HT-29 (cell line): ENCODE data around the gene DDX51. TPM values are rescaled to one million over a fixed set of nuclear protein-coding genes. Genes with fewer than 3 reads are reported as not detected.
A peak's percentile ranks its signal among the peaks of the same experiment; 100 is the strongest.

Experiments used
- DNase-seq: peaks from one replicate; pipeline ENCODE4 v3.0.0-alpha.2; 2015; ENCODE audit warnings: low spot score
- total RNA-seq: library from RNA; depleted of rRNA; stranded (reverse); fragments of >200 nt; shearing (Covaris generic); gene quantifications from 2 replicates; pipeline ENCODE4 v1.2.3, GENCODE V29; 2014; rRNA removed

Gene DDX51, protein sequence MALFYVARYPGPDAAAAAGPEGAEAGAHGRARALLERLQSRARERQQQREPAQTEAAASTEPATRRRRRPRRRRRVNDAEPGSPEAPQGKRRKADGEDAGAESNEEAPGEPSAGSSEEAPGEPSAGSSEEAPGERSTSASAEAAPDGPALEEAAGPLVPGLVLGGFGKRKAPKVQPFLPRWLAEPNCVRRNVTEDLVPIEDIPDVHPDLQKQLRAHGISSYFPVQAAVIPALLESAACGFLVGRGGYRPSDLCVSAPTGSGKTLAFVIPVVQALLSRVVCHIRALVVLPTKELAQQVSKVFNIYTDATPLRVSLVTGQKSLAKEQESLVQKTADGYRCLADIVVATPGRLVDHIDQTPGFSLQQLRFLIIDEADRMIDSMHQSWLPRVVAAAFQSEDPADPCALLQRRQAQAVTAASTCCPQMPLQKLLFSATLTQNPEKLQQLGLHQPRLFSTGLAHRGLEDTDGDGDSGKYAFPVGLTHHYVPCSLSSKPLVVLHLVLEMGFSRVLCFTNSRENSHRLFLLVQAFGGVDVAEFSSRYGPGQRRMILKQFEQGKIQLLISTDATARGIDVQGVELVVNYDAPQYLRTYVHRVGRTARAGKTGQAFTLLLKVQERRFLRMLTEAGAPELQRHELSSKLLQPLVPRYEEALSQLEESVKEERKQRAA
- 21.4 and 35.3 TPM in 2 replicates for total RNA-seq

DNA sequence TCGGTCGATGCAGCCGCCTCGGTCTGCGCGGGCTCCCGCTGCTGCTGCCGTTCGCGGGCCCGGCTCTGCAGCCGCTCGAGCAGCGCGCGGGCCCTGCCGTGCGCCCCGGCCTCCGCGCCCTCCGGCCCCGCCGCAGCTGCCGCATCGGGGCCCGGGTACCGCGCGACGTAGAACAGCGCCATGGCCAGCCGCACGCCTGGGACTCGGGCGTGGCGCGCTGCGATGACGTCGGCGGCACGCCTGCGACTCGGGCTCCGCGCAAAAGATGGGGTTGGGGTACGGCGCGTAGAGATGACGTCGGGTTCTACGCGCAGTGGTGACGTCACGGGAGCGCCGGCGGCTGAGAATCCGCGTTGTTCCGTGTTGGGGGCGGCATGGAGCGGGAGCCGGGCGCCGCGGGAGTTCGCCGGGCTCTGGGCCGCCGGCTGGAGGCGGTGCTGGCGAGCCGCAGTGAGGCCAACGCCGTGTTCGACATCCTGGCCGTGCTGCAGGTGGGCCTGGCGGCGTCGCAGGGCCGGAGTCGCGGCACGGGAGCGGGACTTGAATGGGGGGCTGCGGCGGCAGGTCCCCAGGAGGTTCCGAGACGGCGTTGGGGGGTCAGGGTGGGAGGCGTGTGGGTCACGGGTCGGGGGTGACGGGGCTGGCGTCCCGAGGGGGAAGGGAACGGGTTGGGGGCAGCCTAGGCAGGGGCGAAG lies at the start of gene DDX51, which contains the start of gene NOC4L:
TSS of gene DDX51 (minus strand) at position 205 of the 695 bp plus-strand sequence. CDS start at position 182, 23 bp downstream.
TSS of gene NOC4L (plus strand) at position 343 of the 695 bp plus-strand sequence. CDS start at position 375, 32 bp downstream.
- DNase-seq: peak; percentile 91

DNA sequence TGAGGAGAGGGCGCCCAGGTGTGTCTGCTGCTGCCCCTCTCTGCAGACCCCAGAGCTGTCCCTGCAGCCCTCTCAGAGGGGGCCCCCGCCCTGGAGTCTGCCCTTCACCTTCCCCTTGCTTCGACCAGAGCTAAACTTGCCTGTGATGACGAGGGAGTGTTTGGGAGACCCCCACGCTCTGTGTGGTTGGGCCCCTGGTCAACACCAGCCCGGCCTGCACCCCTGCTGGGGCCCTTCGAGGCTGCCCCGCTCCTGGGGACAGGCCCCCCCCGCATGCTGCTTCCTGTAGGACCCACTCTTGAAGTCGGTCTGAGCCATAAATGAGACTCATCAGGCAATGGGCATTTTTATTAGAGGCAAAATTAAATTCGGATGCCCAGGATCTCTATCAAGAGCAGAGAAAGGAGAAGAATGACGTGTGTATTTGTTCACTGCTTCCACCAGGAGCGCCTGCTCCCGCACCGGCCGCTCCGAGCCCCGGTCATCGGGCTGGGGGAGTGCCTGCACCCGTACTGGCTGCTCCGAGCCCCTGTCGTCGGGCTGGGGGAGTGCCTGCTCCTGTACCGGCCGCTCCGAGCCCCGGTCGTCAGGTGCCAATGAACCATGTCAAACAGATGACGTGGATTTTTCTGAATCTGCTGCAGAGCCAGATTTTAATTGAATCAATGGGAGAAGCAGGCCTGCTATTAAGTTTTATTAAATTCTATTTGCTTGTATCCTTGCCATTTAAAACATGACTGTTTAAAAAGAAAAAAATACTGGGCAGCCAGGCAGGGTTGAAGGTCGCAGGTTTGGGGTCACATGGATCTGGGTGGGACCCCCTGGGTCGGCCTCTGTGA lies 47.8 kb upstream of the DDX51 start:
- DNase-seq: no peak

DNA sequence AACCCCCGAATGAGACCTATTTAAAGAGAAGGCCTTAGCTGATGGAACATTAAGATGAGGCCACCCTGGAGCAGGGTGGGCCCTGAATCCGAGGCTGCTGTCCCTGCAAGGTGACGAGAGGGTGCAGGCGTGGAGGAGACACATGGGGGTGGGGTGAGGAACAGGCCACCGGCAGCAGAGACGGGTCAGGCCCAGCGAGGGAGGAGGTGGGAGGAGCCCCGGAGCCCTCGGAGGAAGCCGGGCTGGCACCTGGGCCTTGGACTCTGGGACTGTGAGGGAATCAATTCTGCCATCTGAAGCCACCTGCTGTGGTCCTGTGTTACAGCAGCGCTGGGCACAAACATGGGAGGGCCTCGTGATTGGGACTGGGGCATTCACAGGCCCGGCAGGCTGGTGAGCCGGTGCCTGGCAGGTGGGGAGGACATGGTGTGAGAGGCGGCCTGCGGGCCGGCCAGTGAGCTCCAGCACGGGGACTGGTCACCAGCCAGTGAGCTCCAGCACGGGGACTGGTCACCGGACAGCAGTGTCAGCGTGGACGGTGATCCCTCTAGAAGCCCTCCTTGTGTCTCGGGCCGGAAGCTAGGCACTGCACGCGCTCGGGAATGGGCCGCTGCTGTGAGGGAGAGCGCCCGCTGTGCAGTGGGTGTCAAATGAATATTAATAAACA lies 46.8 kb upstream of the DDX51 start:
- no peak for DNase-seq

DNA sequence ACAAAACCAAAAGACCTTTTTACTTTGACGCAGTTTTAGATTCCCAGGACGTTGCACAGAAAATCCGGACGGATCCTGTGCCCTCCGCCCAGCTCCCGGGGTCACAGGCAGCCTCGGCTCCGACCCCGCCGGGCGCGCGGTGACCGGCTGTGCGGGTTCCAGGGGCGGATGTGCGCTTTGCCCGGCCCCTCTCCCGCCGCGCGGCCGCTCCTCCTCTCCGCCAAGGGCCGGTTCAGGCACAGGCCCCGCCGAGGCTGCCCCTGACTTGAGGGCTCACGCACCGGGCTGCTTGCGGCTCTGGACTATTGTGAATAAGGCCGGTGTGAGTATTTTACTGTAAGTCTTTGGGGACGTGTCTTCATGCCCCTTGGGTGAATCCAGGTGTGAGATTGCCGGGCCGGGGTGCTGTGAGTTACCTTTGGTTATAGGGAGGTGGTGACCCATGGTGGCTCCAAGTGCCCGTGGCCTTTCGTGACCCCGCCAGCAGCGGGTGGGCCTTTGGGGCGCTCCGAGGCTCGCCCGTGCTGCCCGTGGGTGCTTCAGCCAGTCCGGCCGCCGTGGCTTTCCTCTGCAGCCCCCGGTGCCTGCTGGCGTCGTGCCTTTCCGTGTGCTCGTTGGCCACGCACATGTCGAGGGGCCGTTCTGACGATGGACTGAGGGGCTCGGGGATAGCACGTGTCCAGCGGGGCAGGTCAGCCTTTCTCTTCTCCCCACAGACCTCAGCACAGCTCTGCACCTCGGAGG lies 46.1 kb upstream of the DDX51 start:
- no peak for DNase-seq

DNA sequence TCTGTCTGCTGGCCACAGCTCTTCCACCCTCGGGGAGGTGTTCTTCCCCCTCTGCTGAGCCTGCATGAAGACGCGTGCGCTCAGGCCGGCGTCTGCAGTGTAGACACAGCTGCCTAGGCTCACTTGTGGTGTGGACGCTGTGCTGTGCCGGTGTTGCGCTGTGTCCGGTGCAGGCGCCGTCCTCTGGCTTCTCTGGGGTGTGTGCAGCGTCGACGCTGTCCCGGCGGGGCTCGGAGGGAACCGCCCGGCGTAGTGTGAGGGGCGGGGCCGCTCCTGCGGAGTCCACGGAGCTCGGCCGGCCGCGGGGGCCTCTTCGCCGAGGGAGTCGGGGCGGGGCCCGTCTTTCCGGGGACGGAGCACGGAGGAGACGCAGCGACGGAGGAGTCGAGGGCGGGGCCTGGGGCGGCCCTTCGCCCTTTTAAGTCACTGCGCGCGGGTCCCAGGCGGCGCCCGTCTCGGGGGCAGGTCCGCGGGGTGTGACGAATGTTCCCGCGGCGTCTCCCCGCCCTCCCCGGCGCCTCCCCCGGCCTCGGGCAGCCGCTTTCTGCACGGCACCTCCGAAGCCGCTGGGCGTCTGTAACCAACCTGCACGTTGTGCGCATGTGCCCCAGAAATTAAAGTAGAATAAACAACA lies 45.4 kb upstream of the DDX51 start:
- peak; percentile 81 for DNase-seq

DNA sequence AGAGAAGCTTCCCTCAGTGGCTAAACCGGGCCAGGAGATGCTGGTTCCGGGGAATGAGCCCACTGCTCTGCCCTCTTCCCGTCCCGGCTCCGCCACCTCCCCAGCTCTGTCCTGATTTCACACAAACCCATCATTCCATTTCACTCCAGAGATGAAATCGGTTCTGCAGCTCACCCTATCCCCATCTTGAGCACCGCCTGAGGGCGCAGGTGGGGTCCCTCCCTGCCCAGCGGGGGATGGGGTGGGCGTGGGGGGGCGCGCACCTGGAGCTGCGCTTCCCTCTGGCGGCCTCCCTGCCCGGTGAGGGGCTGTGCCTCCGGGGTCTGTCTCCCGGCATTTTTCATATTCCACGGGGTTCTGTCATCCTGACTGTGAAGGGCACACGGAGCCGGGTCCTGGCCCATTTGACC lies 44.8 kb upstream of the DDX51 start:
- DNase-seq: no peak

DNA sequence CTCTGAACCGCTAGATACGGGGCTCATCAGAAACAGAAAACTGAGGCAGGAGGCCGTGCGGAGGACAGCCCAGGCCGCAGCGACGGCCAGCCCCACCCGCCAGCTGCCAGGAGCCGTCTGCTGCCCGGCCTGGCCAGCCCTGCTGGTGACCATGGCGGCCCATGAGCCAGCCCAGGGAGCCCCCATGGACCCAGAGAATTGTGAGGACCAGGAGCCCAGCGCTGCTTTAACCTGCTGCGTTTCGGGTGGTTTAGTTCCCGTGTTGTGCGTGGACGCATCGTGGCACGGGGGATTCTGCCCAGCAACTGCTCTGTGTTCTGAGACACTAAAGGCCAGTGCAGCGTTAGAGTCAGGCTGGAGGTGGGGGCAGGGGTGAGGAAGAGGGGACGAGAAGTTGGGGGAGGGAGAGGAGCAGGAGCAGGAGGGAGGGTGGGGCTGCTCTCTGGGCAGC lies 44.4 kb upstream of the DDX51 start:
- DNase-seq: no peak

DNA sequence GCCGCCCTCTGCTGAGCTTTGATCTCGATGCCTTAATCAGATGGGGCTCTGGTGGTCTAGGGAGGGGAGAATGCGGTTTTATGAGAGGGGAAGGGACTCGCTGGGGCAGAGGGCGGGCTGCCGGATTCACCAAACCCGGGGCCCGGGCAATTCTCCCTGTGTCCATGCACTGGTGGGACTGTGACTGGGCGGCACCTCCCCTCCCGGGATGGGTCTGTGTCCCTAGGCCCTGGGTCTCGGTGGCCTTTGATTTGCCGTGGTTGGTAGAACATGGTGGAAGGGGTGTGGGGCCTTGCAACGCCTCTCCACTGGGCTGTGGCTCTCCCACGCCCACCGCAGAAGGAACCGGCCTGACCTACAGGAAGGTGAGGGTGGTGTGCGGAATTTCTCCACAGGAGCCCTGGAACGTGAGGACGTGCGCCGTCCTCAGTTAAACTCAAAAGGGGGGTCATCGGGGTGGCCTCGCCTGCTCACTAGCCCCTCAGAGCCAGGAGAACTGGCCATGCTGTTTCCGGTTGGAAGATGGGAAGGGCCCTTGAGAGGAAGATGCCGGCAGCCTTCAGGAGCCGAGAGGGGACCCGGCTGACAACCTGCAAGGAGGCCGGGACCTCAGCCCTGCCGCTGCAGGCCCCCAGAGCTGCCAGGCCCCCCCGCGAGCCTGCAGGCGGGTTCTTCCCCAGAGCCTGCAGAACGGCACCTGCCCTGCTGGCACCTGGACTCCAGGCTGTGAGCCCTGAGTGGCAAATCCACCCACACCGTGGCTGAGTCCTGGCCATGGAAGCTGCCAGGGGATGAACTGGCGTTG lies 43.7 kb upstream of the DDX51 start:
- no peak for DNase-seq

DNA sequence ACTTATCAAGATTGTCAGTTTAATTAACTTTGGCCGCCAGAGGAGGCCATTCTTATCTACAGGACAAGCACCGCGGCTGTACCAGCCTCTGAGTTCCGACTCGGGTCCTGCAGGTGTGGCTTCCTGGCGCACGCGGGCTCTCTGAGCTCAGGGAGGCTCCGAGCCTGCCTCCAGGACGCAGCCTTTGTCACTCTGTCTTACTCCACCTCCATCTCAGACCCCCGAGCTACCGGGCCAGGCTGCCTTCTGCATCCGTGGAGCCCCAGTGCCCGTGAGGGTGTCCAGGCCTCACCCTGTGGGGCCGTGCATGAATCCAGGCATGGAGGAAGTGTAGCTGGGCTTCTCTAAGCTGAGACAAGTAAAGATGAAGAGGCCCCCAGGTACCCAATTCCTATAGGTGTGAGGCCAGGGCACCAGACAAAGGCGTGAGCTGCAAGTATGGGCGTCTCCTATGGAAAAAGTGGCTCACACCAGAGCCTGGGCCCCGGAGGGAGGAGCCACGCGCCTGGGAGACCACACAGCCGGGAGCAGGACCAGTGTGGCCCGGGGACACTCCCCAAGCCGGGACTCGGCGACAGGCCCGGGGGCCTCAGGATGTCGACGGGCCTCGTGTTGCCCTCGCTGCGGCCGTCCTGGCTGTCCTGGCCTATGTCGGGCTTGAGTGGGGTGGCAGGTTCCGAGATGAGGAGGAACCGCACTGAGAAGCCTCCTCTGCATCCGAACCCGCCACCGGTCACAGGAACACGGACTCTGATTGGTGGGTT lies 42.9 kb upstream of the DDX51 start:
- DNase-seq: no peak

DNA sequence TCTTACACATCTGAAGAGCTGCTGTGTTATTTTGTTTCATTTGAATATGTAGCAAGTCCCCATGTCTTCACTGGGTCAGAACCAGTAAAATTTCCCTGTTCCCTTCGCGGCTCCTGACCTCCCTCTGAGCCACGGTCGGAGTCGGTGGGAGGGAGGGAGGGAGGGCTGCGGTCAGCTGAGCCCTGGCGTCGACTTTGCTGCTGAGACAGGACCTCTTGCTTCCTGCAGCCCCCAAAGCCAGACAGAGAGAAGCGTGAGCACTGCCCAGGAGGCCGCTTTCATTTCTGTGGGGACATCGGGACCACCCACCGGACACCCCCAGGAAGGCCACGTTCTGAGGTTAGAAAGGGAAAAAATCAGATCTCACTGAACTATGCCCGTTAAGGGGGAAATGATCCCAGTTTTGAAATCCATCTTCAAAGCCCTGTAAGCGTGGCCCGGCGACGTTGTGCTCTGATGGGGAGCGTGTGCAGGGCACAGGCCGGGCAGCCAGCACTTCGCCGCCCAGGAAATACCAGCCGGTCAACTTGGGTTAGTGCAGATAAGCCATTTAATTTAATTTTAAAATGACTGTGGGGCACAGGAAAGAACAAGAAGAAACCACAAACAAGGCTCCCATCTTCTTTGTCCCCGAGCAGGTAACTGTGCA lies 42.2 kb upstream of the DDX51 start:
- DNase-seq: no peak

DNA sequence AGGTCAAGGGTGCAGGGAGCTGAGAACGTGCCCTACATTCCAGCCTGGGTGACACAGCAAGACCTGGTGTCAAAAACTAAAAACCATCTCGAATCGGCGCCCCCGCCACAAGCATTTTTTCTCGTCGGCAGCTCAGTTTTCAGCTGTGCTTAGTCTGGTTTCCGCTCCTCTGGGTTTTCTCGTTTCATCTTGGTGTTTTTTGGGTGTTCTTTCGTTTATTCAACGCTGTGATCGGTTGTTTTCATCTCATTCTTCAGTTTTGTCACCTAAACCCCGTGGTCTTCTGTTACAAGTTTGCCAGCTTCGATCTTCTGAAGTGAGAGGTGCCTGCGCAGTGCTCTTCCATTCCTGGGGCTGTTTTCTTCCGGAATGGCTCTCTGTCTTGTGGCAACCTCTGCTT lies 41.6 kb upstream of the DDX51 start:
- no peak for DNase-seq

DNA sequence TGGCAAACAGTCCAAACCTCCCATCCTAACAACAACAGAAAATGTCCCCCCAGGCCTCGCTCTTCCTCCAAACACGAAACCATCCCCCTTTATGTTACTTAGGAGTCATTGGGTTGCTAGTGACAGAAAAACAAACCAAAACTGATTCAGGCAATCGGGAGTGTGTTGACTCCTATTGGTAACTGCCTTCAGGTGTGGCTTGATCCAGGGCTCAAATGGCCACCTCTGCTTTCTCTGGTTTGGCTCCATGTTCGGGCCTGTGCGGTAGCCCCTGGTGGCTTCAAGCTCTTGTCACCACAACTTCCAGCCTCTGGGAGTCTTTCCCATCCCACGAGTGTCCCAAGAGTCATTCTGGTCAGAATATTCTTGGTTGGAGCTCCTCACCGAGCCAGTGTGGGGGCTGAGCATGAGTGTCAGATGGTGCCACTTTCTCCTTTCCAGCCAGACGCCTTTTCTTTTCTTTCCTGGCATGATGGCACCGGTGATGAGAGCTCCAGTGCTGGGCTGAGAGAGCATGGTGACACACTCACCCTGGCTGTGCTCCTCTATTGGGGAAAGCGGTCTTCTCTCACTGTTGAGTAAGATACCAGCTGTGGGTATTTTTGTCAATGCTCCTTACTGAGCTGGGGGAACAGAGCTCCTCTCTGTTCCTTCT lies 38.7 kb upstream of the DDX51 start:
- DNase-seq: no peak

DNA sequence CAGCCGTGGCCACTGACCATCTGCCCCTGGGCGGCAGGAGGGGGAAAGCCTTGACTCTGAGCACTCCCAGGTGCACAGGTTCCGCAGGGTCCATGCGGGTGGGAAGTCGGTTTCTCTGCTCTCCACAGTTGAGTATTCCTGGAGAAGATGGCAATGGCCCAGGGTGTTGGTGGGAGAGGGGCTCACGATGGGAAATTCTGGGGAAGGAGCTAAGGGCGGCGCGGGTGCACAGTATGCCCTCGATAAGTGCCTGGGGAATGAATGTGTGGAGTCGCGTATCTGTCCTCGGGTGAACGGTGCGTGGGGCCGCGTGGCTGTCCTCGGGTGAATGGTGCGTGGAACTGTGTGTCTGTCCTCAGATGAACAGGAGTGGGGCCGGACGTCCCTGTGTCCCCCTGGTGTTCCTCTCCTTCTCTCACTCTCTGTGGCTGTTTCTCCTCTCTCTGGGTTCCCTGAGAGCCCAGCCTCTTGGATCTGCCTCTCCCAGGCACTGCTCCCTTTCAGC lies 38.1 kb upstream of the DDX51 start:
- DNase-seq: no peak

DNA sequence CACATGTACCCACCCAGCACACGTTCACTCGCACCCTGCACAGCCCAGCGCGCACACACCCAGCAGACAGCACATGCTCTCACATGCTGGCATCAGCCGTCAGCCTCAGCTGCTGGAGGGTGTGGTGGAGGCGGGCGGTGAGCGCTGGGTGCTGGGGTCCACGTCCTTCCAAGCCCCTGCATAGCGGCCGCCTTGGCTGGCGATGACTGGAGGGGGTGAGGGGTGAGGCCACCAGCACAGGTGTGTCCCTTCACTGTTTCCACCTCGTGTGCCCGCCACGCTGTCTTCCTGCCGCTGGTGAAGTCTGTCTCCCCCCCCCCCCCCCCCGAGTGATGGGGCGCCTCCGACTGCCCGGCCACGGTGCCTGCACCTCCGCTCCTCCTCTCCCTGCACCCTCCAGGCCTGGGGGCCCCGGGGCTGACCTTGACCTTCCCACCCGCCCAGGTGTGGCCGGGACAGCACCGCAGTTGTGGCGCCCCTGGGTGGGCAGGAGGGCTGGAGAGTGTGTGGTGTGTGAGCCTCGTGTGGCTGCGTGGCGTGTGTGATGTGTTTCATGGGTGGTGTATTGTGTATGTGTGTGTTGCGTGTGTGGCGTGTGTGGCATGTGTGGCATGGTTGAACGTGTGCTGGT lies 37.6 kb upstream of the DDX51 start:
- no peak for DNase-seq

DNA sequence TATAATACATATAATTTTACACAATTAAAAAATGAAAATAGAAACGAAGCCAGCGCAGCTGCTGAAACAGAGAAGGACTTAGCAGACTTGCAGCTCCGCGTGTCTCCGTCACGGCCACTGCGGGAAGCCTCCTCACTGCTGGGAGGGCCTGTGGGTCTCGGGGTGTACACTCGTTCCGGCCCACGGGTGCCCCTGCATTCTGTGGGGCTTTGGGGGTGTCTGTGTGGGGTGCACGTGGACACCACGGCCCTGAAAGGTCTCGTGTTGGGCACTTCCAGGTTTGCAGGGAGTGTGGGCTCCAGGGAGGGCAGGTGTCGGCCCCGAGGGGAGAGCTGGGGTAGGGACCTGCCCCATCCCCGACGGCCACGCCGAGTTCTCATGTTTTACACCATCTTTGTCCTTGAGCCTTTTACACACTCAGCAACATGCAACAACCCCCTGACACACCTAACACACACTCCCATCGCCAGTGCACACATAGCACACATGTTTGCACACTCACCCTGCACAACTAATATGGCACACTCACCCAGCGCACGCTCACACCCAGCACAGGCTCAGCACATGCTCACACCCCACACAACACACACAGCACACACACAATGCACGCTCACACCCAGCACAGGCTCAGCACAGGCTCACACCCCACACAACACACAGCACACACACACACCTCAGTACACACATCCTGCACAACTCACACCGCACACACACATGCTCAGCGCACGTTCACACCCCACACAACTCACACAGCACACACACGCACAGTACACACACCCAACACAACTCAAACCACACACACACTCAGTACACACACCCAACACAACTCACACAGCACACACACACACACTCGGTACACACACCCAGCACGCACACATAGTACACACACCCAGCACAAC lies 36.8 kb upstream of the DDX51 start:
- DNase-seq: no peak
